ENCODE measurements around the gene CARD11.

Gene CARD11

GRCh38 chr7:2872296-2872874, 171.3 kb downstream of the CARD11 start:
- DNase-seq (ENCODE audit: low read depth), result no peak

DNA sequence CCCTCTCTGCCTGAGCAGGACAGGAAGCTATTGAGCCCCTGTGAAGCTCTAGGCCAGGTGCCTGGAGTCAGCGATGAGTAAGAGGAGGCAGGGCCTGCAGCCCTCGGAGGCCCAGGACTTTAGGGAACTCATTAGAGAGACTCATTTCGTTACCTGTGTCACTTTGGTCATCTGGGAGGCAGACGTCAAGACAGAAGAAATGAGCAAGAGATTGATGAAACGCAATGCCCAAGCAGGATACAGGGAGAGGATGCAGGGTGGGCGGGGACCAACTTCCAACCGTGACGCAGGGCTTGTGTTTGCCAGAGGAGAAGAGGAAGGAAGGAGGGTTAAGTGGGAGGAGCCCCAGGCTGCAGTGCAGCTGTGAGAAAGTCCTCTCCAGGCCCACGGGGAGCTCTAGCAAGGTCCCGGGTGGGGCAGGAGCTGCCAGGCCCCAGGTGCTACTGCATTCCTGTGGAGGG, 173.2 kb downstream of the CARD11 start:
- DNase-seq (ENCODE audit: low read depth), result no peak

- no peak for DNase-seq (ENCODE audit: low read depth)
These were observed 173.7 kb downstream of the CARD11 start for GRCh38 chr7:2869981-2870380.

DNA sequence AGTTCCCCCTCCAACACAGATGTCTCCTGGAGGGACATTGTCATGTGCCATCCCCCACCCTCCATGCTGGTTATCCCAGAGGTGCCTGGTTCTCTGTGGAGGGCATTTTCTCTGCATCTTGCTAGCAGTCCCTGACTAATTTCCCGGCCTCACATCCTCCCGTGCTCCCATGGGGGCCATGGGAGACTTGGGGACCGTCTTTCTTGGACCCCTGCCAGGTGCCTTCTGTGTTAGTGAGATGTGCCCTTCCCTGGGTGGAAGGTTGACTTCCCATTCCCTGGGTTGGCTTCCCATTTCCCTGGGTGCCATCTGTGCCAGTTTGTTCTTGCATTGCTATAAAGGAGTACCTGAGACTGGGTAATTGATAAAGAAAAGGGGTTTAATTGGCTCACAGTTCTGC, 177.1 kb downstream of the CARD11 start:
- DNase-seq (ENCODE audit: low read depth), result no peak

GRCh38 chr7:2864999-2865670, 178.5 kb downstream of the CARD11 start:
- peak; percentile 52 for DNase-seq (ENCODE audit: low read depth)

GRCh38 chr7:2864204-2864985, 179.3 kb downstream of the CARD11 start:
- DNase-seq (ENCODE audit: low read depth), result no peak

- DNase-seq (ENCODE audit: low read depth), result peak; percentile 60
These were observed 180.1 kb downstream of the CARD11 start for GRCh38 chr7:2863461-2864066.

GRCh38 chr7:2862831-2863361, 180.8 kb downstream of the CARD11 start:
- DNase-seq (ENCODE audit: low read depth), result no peak

- no peak for DNase-seq (ENCODE audit: low read depth)
These were observed 182.2 kb downstream of the CARD11 start for GRCh38 chr7:2861509-2861908.

- no peak for DNase-seq (ENCODE audit: low read depth)
These were observed 183.0 kb downstream of the CARD11 start for GRCh38 chr7:2860627-2861133.

GRCh38 chr7:2859952-2860351, 183.7 kb downstream of the CARD11 start:
- DNase-seq (ENCODE audit: low read depth), result no peak

DNA sequence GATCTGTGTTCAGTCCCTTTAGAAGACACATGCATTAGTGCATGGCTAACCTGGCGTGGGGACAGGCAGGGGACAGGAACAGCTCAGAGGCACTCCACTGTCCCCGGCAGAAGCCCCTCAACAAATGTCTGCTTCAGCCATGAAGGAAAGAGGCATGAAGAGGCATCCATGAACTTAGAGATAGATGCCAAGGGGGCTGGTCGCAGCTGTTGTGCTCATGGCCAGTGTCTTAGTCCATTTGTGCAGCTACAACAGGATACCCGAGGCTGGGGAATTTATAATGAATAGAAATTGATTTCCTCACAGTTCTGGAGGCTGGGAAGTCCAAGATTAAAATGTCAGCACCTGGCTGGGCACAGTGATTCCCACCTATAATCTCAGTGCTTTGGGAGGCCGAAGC, 185.0 kb downstream of the CARD11 start:
- no peak for DNase-seq (ENCODE audit: low read depth)

GRCh38 chr7:2856388-2857169, 187.1 kb downstream of the CARD11 start:
- DNase-seq (ENCODE audit: low read depth), result no peak

Data from stimulated activated CD8-positive, alpha-beta memory T cell treated with anti-CD3 and anti-CD28 coated beads, Interleukin-12 subunit alpha, Interleukin-12 subunit beta, amount 100 ng/mL, for 4 hours (primary cell).